GM18870 (cell line): ENCODE data around the gene CCDC87.
"Not testable (repeated sequence)": the region's sequence is repeated elsewhere in the genome, so short reads cannot be mapped to it uniquely, and the experiment has no call there.

Source experiments
- ATAC-seq: cut with Tn5 transposase; IDR thresholded peaks from one replicate; pipeline ENCODE4 v1.9.1; 2021; ENCODE audit warnings: moderate library complexity; ENCODE audit not compliant: unreplicated experiment

Gene CCDC87

GRCh38 chr11:66592457-66593302 lies at the start of gene CCDC87, which contains the start of gene CCS:
CCDC87 (minus strand) TSS chr11:66593063; CDS start chr11:66593015, 48 bp downstream.
CCS (plus strand) TSS chr11:66593185; CDS start chr11:66593262, 77 bp downstream.
- ATAC-seq: peak; percentile 72

- no peak for ATAC-seq
Measured at GRCh38 chr11:66641834-66642233, 49.0 kb upstream of the CCDC87 start.

- not testable (repeated sequence) for ATAC-seq
Measured at GRCh38 chr11:66639814-66640340, 47.0 kb upstream of the CCDC87 start.

- no peak for ATAC-seq
Measured at GRCh38 chr11:66639066-66639813, 46.4 kb upstream of the CCDC87 start.

- peak; percentile 93 for ATAC-seq
Measured at GRCh38 chr11:66638177-66639065, 45.6 kb upstream of the CCDC87 start, which contains the start of gene RBM4. RBM4 (plus strand) TSS chr11:66638703; CDS start chr11:66639712, 1,009 bp downstream.

GRCh38 chr11:66637557-66638176 lies 44.8 kb upstream of the CCDC87 start:
- no peak for ATAC-seq

- no peak for ATAC-seq
Measured at GRCh38 chr11:66636411-66636810, 43.5 kb upstream of the CCDC87 start.

- ATAC-seq: no peak
Measured at GRCh38 chr11:66632952-66633351, 40.1 kb upstream of the CCDC87 start.

- no peak for ATAC-seq
Measured at GRCh38 chr11:66631883-66632282, 39.0 kb upstream of the CCDC87 start.

- ATAC-seq: no peak
Measured at GRCh38 chr11:66629356-66629755, 36.5 kb upstream of the CCDC87 start.

- ATAC-seq: no peak
Measured at GRCh38 chr11:66628061-66628603, 35.3 kb upstream of the CCDC87 start.

- no peak for ATAC-seq
Measured at GRCh38 chr11:66626926-66627325, 34.1 kb upstream of the CCDC87 start.

- no peak for ATAC-seq
Measured at GRCh38 chr11:66626382-66626781, 33.5 kb upstream of the CCDC87 start.

- ATAC-seq: no peak
Measured at GRCh38 chr11:66625752-66626149, 32.9 kb upstream of the CCDC87 start.

- ATAC-seq: no peak
Measured at GRCh38 chr11:66625041-66625751, 32.3 kb upstream of the CCDC87 start.

GRCh38 chr11:66624450-66624849 lies 31.6 kb upstream of the CCDC87 start:
- no peak for ATAC-seq

- ATAC-seq: no peak
Measured at GRCh38 chr11:66619080-66619554, 26.3 kb upstream of the CCDC87 start.

GRCh38 chr11:66617155-66617834 lies 24.4 kb upstream of the CCDC87 start:
- ATAC-seq: no peak
